Sigmoid colon (tissue), 7 donors: ENCODE data around the gene HEPHL1. TPM values are rescaled to one million over a fixed set of nuclear protein-coding genes. Genes with fewer than 3 reads are reported as not detected.

ENCODE experiments used
- DNase-seq: peaks from one replicate; pipeline ENCODE4 v3.0.0-alpha.2; 2019
- H3K27ac ChIP-seq, 4 donors: fragments of 200-600 bp; sonication (generic); one replicate each; pipeline ENCODE4 v1.5.1; 2016 to 2019; ENCODE audit warnings: mild to moderate bottlenecking in 1 of 4
- H3K27me3 ChIP-seq, 3 donors: fragments of 200-600 bp; sonication (generic); one replicate each; pipeline ENCODE4 v1.5.1; 2019; ENCODE audit warnings: mild to moderate bottlenecking in 1 of 3
- H3K36me3 ChIP-seq, 4 donors: fragments of 200-600 bp; sonication (generic); one replicate each; pipeline ENCODE4 v1.5.1; 2016 to 2019
- H3K4me1 ChIP-seq, 4 donors: fragments of 200-600 bp; sonication (generic); one replicate each; pipeline ENCODE4 v1.5.1; 2017 to 2019
- H3K4me3 ChIP-seq, 4 donors: fragments of 200-600 bp; sonication (generic); one replicate each; pipeline ENCODE4 v1.5.1; 2017 to 2019; ENCODE audit warnings: mild to moderate bottlenecking in 2 of 4, moderate library complexity in 1 of 4
- H3K9me3 ChIP-seq, 4 donors: fragments of 200-600 bp in 3 of 4; sonication (generic) in 3 of 4; one replicate each; pipeline versions ENCODE4 v1.5.1 to v1.6.1; 2013 to 2019
- CTCF ChIP-seq, 4 experiments: fragments of 450-650 bp in 3 of 4; fragments of 200-600 bp in 1 of 4; IDR thresholded peaks; one replicate each; pipeline ENCODE4 v1.5.1; 2016 to 2019; ENCODE audit warnings: antibody characterized with exemption in 4 of 4, mild to moderate bottlenecking in 3 of 4, moderate library complexity in 2 of 4
- EP300 ChIP-seq, 4 donors: sonication (generic); formaldehyde crosslinking; IDR thresholded peaks; one replicate each; pipeline ENCODE4 v1.6.1; 2017; ENCODE audit warnings: antibody characterized with exemption in 4 of 4
- POLR2A ChIP-seq, 2 donors: fragments of 450-650 bp; IDR thresholded peaks; one replicate each; pipeline ENCODE4 v1.6.1; 2016; ENCODE audit warnings: antibody characterized with exemption in 2 of 2, mild to moderate bottlenecking in 2 of 2, moderate library complexity in 2 of 2
- POLR2AphosphoS5 ChIP-seq, 4 donors: sonication (generic); formaldehyde crosslinking; IDR thresholded peaks; one replicate each; pipeline ENCODE4 v1.6.1; 2017; ENCODE audit warnings: antibody characterized with exemption in 4 of 4
- WGBS, 2 donors: extraction: QIAGEN DNeasy Blood & Tissue Kit; methylation state at CpG; one replicate each; pipeline ENCODE4 v1.1.7; 2013; 5-methylcytosine and 5-hydroxymethylcytosine counted together
- intact Hi-C: fragments of 100-400 bp; cut with DNase I; formaldehyde crosslinking; loops from one replicate; pipeline ENCODE4 v1.15.1; 2023
- polyA plus RNA-seq, 3 donors: library from polyadenylated mRNA; stranded (reverse); fragments of 200-250 nt; gene quantifications; one replicate each; pipeline ENCODE4 v1.2.3, GENCODE V29; 2013
- total RNA-seq, 4 donors: library from RNA; depleted of rRNA; stranded (reverse); fragments of >200 nt; gene quantifications; one replicate each; pipeline ENCODE4 v1.1.0, GENCODE V29; 2016
- donor health status: healthy with polysubstance abuse.
- donor health status: Bipolar disorder and iron deficiency.
- donor health status: healthy.

The HEPHL1 gene
- total and polyA plus RNA-seq, 7 donors, result not detected

DNA sequence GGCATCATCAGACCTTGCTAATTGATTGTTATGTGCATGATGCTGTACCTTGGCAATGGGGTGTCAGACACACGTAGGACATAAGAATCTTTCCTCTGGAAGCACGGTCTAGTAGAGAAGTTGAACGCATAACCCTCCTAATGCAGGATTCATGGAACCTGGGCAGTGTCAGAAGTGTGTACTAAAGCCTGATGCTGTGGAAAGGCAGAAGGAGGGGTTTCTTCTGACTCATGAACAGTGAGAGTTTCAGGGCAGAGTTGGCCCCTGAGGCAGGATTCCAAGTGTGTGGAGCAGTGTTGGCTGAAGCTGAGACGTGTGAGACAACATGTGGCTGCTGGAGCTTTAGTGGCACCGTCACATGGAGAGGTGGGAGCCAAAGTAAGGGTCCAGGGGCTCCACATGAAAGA lies 111.0 kb downstream of the HEPHL1 start:
- H3K9me3 ChIP-seq, result no peaks in the 10 kb centered on the region
- H3K36me3 ChIP-seq, result no peaks in the 10 kb centered on the region
- intact Hi-C loops, result loop anchor here (10.0 kb wide), 1 partner anchor 387 kb away; the partner anchor contains the start of genes C11orf54 and TAF1D
- H3K4me1 ChIP-seq, result peaks cover 0 to 78% (median 73%) of the 10 kb centered on the region in 4 donors
- H3K4me3 ChIP-seq, result no peak overlapping the region
- no peaks in the 10 kb centered on the region for H3K27me3 ChIP-seq
- peak overlapping the region; percentile 93 to 96 (median 94) for H3K27ac ChIP-seq
- DNase-seq, result no peak
- 80 to 81% methylated on average over 5 of the region's 5 CpGs for WGBS, 2 donors
- TF ChIP-seq POLR2AphosphoS5 (IDR thresholded peaks at IDR 0.05) (no peak), EP300 (IDR thresholded peaks at IDR 0.05) (no peak), POLR2A (IDR thresholded peaks at IDR 0.05) (no peak), CTCF (IDR thresholded peaks at IDR 0.05) (no peak)

GRCh38 chr11:94132823-94133408 lies 111.8 kb downstream of the HEPHL1 start:
- DNase-seq, result no peak
- no peaks in the 10 kb centered on the region for H3K36me3 ChIP-seq
- TF ChIP-seq CTCF (IDR thresholded peaks at IDR 0.05), result no peak
- no peak for TF ChIP-seq EP300 (IDR thresholded peaks at IDR 0.05)
- TF ChIP-seq POLR2A (IDR thresholded peaks at IDR 0.05), result no peak
- no peak for TF ChIP-seq POLR2AphosphoS5 (IDR thresholded peaks at IDR 0.05)
- WGBS, 2 donors, result 93% methylated on average over 4 of the region's 4 CpGs
- intact Hi-C loops, result loop anchor here (10.0 kb wide), 1 partner anchor 388 kb away; the partner anchor contains the start of genes C11orf54 and TAF1D
- no peak overlapping the region for H3K4me3 ChIP-seq
- H3K27me3 ChIP-seq, result no peaks in the 10 kb centered on the region
- no peaks in the 10 kb centered on the region for H3K9me3 ChIP-seq
- peaks cover 0 to 72% (median 68%) of the 10 kb centered on the region in 4 donors for H3K4me1 ChIP-seq
- peak overlapping the region in 3 of 4 donors; percentile 41 to 95 (median 93) for H3K27ac ChIP-seq

GRCh38 chr11:94133752-94134151 lies 112.6 kb downstream of the HEPHL1 start:
- 92 to 93% methylated on average over 4 of the region's 4 CpGs for WGBS, 2 donors
- TF ChIP-seq POLR2AphosphoS5 (IDR thresholded peaks at IDR 0.05) (no peak), CTCF (IDR thresholded peaks at IDR 0.05) (no peak), EP300 (IDR thresholded peaks at IDR 0.05) (no peak), POLR2A (IDR thresholded peaks at IDR 0.05) (no peak)
- H3K4me1 ChIP-seq, result peaks cover 0 to 70% (median 66%) of the 10 kb centered on the region in 4 donors

GRCh38 chr11:94134651-94135512 lies 113.7 kb downstream of the HEPHL1 start:
- Histone ChIP-seq H3K27ac (peak overlapping the region; percentile 65 to 95 (median 80)), H3K9me3 (no peaks in the 10 kb centered on the region), H3K4me3 (no peak overlapping the region), H3K36me3 (no peaks in the 10 kb centered on the region), H3K27me3 (no peaks in the 10 kb centered on the region), H3K4me1 (peaks cover 0 to 71% (median 62%) of the 10 kb centered on the region in 4 donors)
- TF ChIP-seq EP300 (IDR thresholded peaks at IDR 0.05) (no peak), CTCF (IDR thresholded peaks at IDR 0.05) (no peak), POLR2AphosphoS5 (IDR thresholded peaks at IDR 0.05) (peak in 1 of 4 donors; percentile 62), POLR2A (IDR thresholded peaks at IDR 0.05) (no peak)
- 66 to 72% methylated on average over 10 of the region's 10 CpGs for WGBS, 2 donors
- DNase-seq, result peak; percentile 87
- intact Hi-C loops, result loop anchor here (10.0 kb wide), 1 partner anchor 390 kb away; the partner anchor contains the start of genes C11orf54 and TAF1D

More at GRCh38 chr11:94133752-94134151, 112.6 kb downstream of the HEPHL1 start:
- Histone ChIP-seq H3K27me3 (no peaks in the 10 kb centered on the region), H3K4me3 (no peak overlapping the region), H3K36me3 (no peaks in the 10 kb centered on the region), H3K27ac (peak overlapping the region in 3 of 4 donors; percentile 65 to 95 (median 93)), H3K9me3 (no peaks in the 10 kb centered on the region)
- no peak for DNase-seq
- intact Hi-C loops, result loop anchor here (10.0 kb wide), 1 partner anchor 389 kb away; the partner anchor contains the start of genes C11orf54 and TAF1D
